ENCODE results near the gene DRG1. TPM values are rescaled to one million over a fixed set of nuclear protein-coding genes. Genes with fewer than 3 reads are reported as not detected.
"Not testable (repeated sequence)": the region's sequence is repeated elsewhere in the genome, so short reads cannot be mapped to it uniquely, and the experiment has no call there.

The DRG1 gene
- total and polyA plus RNA-seq, 2 donors (not counting 1 experiment from before 2014, with no cell fraction given) = 33.9 to 58.9 TPM

- Histone ChIP-seq H3K79me2 (ENCODE audit: control insufficient read depth, insufficient read depth, low read length) (peaks cover 94% of the 10 kb centered on the region), H3K4me1 (ENCODE audit: control insufficient read depth in 2 of 2, insufficient read depth in 2 of 2, low read length in 2 of 2) (peaks cover 13 to 17% of the 10 kb centered on the region in 2 donors), H3K4me3 (ENCODE audit: control extremely low read depth in 1 of 5, extremely low read depth in 1 of 5, insufficient read depth in 1 of 5, low read depth in 2 of 5, low read length in 4 of 5) (no peak overlapping the region), H3K9me3 (ENCODE audit: control extremely low read depth in 1 of 3, control insufficient read depth in 2 of 3, insufficient read depth in 1 of 3, low read length in 2 of 3) (no peaks in the 10 kb centered on the region), H3K27ac (ENCODE audit: low read length in 2 of 2) (no peak overlapping the region), H3K9ac (ENCODE audit: low read length) (no peak overlapping the region), H3K36me3 (replicated peaks in 1 of 2; ENCODE audit: control extremely low read depth in 1 of 2, control insufficient read depth in 1 of 2, extremely low read depth in 1 of 2, insufficient read depth in 2 of 2, low read length in 1 of 2) (peaks cover 2 to 51% of the 10 kb centered on the region in 2 experiments), H3K4me2 (replicated peaks; ENCODE audit: low read depth, low read length, poor library complexity, severe bottlenecking) (no peak overlapping the region), H3K27me3 (replicated peaks in 1 of 4; ENCODE audit: control extremely low read depth in 1 of 4, control insufficient read depth in 3 of 4, insufficient read depth in 4 of 4, low read length in 3 of 4) (no peaks in the 10 kb centered on the region), H4K20me1 (ENCODE audit: control insufficient read depth, insufficient read depth, low read length, poor library complexity, severe bottlenecking) (peaks cover 10% of the 10 kb centered on the region), H2AFZ (ENCODE audit: insufficient read depth, low read depth, low read length, poor library complexity, severe bottlenecking) (no peak overlapping the region)
- Mint-ChIP-seq H3K27me3 (no peaks in the 10 kb centered on the region), H3K4me3 (no peak overlapping the region), H3K27ac (no peak overlapping the region), H3K9me3 (ENCODE audit: insufficient read depth) (no peaks in the 10 kb centered on the region), H3K4me1 (peaks cover 31% of the 10 kb centered on the region)
- TF ChIP-seq EZH2 (IDR thresholded peaks at IDR 0.05; ENCODE audit: borderline replicate concordance, insufficient read depth, low read depth, low read length, poor library complexity, severe bottlenecking) (no peak), CTCF (IDR thresholded peaks at IDR 0.05) (no peak)
- ATAC-seq (ENCODE audit: low read depth) (no peak), DNase-seq (no peak)
- ChIA-PET POLR2A (no interaction called here), CTCF (interaction anchor here (0.6 kb wide), 1 partner anchor 87 kb away, joined by 3 read pairs; no protein-coding TSS in a partner anchor)
- intact Hi-C loops (cut with micrococcal nuclease) = no loop called here
- WGBS (ENCODE audit: insufficient coverage) = 80% methylated on average over 1 of the region's 3 CpGs
Measured at GRCh38 chr22:31481129-31481528, 81.7 kb downstream of the DRG1 start.

GRCh38 chr22:31482470-31482869 lies 83.1 kb downstream of the DRG1 start:
- H3K4me1 ChIP-seq (ENCODE audit: control insufficient read depth in 2 of 2, insufficient read depth in 2 of 2, low read length in 2 of 2); H3K9ac ChIP-seq (ENCODE audit: low read length); H3K27ac Mint-ChIP-seq; H3K27ac ChIP-seq (ENCODE audit: low read length in 2 of 2); H4K20me1 ChIP-seq (ENCODE audit: control insufficient read depth, insufficient read depth, low read length, poor library complexity, severe bottlenecking); ATAC-seq (ENCODE audit: low read depth); H3K27me3 ChIP-seq (replicated peaks in 1 of 4; ENCODE audit: control extremely low read depth in 1 of 4, control insufficient read depth in 3 of 4, insufficient read depth in 4 of 4, low read length in 3 of 4); H3K9me3 ChIP-seq (ENCODE audit: control extremely low read depth in 1 of 3, control insufficient read depth in 2 of 3, insufficient read depth in 1 of 3, low read length in 2 of 3); H3K9me3 Mint-ChIP-seq (ENCODE audit: insufficient read depth); H3K4me3 ChIP-seq (ENCODE audit: control extremely low read depth in 1 of 5, extremely low read depth in 1 of 5, insufficient read depth in 1 of 5, low read depth in 2 of 5, low read length in 4 of 5); DNase-seq; H2AFZ ChIP-seq (ENCODE audit: insufficient read depth, low read depth, low read length, poor library complexity, severe bottlenecking); POLR2A ChIA-PET; H3K4me3 Mint-ChIP-seq; H3K27me3 Mint-ChIP-seq; H3K4me2 ChIP-seq (replicated peaks; ENCODE audit: low read depth, low read length, poor library complexity, severe bottlenecking); intact Hi-C loops (cut with micrococcal nuclease): not testable (repeated sequence)
- 100% methylated on average over 1 of the region's 8 CpGs for WGBS (ENCODE audit: insufficient coverage)
- peaks cover 27% of the 10 kb centered on the region for H3K4me1 Mint-ChIP-seq
- CTCF ChIA-PET = interaction anchor here (0.6 kb wide), 1 partner anchor 18 kb away, joined by 3 read pairs; no protein-coding TSS in a partner anchor
- Histone ChIP-seq H3K36me3 (replicated peaks in 1 of 2; ENCODE audit: control extremely low read depth in 1 of 2, control insufficient read depth in 1 of 2, extremely low read depth in 1 of 2, insufficient read depth in 2 of 2, low read length in 1 of 2) (peaks cover 2 to 61% of the 10 kb centered on the region in 2 experiments), H3K79me2 (ENCODE audit: control insufficient read depth, insufficient read depth, low read length) (peaks cover 91% of the 10 kb centered on the region)

Small RNA genes lying within 50 kb of the gene (small RNA-seq; reads per million reads assigned to genes)
- gene RNU6-28P (ENCODE audit: insufficient read length, low read depth, low replicate concordance) = not detected
- gene RNU6-338P (ENCODE audit: insufficient read length, low read depth, low replicate concordance) = not detected

Other genes starting within 250 kb of the DRG1 start
- gene RNF185, start 239.4 kb upstream of the DRG1 start, total RNA-seq = 23.0 and 24.6 TPM in 2 replicates
- 9.4 and 12.8 TPM in 2 replicates for gene RNF185, start 239.4 kb upstream of the DRG1 start, polyA plus RNA-seq
- 16.3 and 20.2 TPM in 2 replicates for gene LIMK2, start 187.3 kb upstream of the DRG1 start, total RNA-seq
- gene LIMK2, start 187.3 kb upstream of the DRG1 start, polyA plus RNA-seq = 6.8 and 7.4 TPM in 2 replicates
- gene PIK3IP1, start 107.1 kb upstream of the DRG1 start, total RNA-seq = 89.2 and 92.9 TPM in 2 replicates
- 89.8 and 115 TPM in 2 replicates for gene PIK3IP1, start 107.1 kb upstream of the DRG1 start, polyA plus RNA-seq
- gene PATZ1, start 53.3 kb upstream of the DRG1 start, total RNA-seq = 47.0 and 47.4 TPM in 2 replicates
- 35.1 and 35.6 TPM in 2 replicates for gene PATZ1, start 53.3 kb upstream of the DRG1 start, polyA plus RNA-seq
- 58.3 and 62.7 TPM in 2 replicates for gene EIF4ENIF1, start 90.2 kb downstream of the DRG1 start, total RNA-seq
- 26.2 and 29.4 TPM in 2 replicates for gene EIF4ENIF1, start 90.2 kb downstream of the DRG1 start, polyA plus RNA-seq
- gene SFI1, start 96.9 kb downstream of the DRG1 start, total RNA-seq = 182 and 191 TPM in 2 replicates
- gene SFI1, start 96.9 kb downstream of the DRG1 start, polyA plus RNA-seq = 80.2 and 104 TPM in 2 replicates